HG02852 (cell line): ENCODE results near the gene MAN2C1.
"Not testable (repeated sequence)": the region's sequence is repeated elsewhere in the genome, so short reads cannot be mapped to it uniquely, and the experiment has no call there.

Experiments
- ATAC-seq: cut with Tn5 transposase; IDR thresholded peaks from one replicate; pipeline ENCODE4 v1.9.1; 2021; ENCODE audit warnings: mild to moderate bottlenecking, moderate library complexity; ENCODE audit not compliant: unreplicated experiment

MAN2C1 gene

DNA sequence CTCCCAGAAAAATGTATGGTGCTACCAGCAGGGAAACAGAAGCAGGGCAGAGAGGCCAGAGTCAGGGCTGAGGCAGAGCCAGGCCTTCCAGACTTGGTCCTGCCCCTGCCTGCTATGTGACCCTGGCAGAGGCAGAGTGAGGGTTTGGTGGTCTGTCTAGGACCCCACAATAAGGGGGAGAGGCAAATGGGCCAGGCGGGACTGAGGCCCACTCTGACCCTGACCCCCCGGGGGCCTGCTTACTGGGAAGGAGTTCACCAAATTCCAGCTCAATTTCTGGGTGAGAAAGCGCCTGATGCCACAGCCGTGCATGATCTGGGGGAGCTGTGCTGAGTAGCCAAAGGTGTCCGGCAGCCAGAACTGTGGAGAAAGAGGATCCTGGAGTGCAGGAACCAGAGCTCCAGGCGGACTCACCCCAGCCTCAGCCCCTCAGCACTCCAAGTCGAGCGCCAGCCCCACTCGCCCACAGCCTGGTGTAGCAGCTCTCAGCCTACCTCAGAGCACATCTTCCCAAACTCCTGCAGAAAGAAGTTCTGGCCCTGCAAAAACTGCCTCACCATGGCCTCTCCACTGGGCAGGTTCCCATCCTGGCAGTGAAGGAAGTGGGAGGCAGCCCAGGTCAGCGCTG, 6.9 kb downstream of the MAN2C1 start:
- ATAC-seq: no peak

DNA sequence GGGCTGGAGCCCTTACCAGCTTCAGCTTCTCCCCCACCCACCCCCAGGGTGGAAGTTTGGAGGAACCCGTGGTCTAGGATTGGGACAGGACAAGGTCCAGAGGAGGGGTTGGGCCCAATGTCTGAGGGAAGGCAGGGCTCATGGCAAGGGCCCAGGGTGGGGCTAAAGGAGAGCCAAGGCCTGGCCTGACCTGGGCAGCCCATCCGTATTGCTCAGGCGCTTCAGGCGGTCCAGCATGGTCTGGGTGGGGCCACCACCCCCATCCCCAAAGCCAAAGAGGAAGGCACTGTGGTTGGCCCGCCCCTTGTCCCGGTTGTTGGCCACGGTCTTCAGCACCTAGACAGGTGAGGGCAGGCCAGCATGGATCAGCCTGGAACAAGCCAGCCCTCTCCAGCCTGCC, 7.6 kb downstream of the MAN2C1 start:
- ATAC-seq: no peak

DNA sequence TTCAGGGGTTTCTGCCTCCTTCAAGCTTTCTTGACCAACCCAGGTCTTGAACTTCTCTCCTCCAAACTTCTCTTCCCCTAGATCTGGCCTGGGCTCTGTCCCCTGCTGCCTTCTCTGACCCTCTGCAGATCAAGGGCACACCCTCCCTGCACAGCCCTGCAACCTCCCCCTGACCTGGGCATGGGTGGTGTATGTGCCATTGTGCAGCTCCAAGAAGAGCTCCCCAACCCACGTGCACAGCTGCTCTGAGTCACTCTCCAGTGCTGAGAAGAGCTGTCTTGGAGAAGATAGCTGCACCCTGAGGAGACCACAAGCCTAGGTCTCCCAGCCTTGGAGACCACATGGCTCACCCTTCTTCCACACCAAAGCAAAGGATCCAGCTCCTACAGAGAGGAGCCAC, 8.0 kb downstream of the MAN2C1 start:
- ATAC-seq: no peak

DNA sequence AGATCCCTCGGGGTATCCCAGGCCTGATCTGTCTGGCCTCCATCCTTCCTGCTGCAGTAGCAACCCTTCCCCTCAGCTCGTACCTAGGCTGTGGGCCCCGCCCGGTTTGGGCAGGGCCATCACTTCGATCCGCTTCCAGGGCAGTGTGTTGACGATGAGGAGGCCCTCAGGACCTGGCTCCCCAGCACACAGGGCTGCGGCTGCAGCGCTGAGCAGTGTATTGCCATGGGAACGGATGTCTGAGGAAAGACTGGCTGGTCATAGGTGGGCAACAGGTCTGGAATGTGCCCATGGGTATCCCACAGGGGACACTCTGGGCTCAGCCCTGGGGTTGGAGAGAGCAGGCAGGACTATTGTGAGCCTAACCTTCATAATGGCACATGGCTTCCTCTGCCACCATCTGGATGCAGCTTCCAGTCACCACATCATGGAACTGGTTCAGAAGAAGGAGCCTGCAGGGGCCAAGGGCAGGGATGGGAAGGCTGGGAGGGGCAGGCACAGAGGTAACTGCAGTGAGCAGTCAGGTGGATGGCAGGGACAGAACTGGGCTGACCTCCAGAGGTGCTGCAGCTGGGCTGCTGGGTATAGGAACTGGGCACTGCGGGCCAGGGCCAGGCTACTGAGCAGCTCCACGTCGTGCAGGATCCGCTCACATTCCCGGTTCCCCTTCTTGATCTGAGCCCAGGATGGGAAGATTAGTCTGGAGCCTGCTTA, 8.7 kb downstream of the MAN2C1 start:
- ATAC-seq: no peak

DNA sequence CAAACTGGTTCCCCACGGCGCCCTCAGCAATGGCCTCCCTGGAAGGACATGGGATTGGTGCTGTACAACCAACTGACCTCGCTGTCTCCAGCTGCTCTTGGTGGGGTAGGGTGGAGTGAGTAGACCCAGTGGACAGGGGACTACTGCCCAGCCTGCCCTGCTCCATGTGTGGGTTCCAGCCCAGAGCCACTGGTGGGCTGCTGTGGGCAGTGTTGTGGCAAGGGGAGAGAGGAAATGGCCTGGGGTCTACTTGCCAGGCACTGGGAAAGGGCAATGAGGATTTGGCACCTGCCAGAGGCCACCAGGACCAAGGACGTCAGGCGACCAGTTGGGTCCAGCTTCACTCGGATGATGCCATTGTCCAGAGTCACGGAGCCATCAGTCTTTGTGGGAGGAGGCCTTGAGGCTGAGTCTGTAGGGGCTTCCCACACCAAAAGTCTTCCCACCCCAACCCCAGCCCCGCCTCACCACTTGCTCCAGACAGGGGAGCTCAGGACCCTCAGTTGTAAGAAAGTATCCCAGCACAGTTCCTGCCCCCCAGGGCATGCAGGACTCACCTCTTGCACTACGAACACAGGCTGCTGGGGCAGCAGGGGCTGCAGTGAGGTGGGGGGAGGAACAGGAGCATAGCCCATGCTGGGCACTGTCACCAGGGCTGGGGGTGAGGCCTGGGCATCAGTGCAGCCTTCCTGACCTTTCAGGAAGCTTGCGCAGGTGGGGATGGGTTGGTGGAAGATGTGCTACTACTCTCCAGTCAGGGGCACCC, 9.5 kb downstream of the MAN2C1 start:
- ATAC-seq: no peak

DNA sequence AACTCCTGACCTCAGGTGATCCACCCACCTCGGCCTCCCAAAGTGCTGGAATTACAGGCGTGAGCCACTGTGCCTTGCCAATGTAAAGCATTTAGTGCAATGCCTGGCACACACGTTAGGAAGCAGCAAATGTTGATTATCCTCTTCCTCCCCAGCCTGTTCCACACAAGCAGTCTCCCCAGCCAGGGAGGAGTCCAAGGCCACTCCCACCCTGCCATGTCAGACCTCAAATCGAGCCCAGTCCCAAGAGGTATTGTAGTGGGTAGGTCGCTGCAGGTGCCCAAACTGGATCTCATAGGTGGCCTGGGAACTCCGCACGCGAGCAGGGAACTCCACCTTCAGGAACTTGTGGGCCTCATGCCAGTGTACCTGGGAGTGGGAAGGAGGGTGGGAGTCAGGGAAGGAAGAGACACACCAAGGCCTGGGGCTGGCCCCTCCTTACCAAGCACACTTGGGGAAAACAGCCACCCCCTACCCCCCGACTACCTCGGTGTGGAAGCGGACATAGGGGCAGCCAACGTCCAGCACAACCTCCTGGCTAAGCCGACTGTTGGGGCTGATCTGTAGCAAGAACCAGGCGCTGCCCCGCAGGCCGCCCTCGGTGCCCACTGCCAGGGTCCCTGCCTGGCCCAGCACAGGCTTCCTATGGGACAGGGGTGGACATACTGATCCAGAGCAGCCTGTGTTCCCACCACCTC, 10.3 kb downstream of the MAN2C1 start:
- no peak for ATAC-seq

DNA sequence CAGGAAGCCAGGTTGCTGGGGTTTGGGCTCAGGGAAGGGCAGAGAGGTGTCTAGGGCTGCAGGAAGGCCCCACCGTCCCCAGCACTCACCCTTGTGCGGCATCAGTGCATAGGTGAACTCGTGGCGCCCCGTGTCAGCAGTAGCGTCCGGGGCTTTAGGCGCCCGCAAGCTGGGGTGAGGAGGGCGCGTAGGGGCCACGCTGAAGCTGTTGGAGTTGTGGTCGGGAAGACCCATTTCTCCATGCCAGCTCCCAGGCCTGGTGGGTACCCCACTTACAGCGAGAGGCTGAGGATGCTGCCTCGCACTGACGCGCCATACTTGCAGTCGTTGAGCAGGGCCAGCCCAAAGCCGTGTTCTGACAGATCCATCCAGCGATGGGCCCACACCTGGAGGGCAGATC, 11.9 kb downstream of the MAN2C1 start:
- ATAC-seq: no peak

DNA sequence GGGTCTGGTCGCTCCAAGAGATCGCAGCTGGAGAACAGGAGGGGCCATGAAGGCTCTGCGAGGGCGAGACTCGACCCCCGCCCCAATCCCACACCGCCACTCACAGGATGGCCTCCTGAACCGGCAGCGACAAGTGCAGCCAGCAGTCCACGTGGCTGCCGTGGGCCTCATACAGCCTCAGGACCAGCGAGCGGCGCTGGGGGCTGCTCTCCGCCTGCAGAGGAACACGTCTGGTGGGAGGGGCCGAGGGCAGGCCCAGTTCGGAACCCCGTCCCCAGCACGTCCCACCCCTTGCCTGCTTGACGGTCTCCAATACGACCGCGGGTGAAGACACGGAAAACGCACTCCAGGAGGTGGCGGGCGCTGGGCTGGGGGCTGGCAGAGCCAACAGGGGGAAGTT, 12.4 kb downstream of the MAN2C1 start:
- no peak for ATAC-seq

DNA sequence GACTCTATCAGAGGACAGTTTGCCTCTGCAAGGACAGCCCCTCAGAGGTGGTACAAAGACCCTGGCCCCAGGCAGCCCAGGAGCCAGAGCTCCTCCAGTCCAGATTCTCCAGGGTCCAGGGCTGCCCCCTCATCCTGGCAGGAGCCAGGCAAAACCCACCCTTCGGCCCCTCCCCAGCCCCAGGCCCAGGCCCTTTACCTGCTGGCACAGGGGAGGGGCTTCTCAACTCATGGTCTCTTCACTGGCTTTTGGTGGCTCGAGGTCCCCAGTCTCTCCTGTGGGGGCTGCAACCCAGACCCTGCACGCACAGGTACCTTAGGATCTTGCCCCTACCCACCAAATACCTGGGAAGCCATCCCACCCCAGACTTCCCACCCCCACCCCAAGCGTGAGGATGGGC, 13.0 kb downstream of the MAN2C1 start:
- no peak for ATAC-seq

DNA sequence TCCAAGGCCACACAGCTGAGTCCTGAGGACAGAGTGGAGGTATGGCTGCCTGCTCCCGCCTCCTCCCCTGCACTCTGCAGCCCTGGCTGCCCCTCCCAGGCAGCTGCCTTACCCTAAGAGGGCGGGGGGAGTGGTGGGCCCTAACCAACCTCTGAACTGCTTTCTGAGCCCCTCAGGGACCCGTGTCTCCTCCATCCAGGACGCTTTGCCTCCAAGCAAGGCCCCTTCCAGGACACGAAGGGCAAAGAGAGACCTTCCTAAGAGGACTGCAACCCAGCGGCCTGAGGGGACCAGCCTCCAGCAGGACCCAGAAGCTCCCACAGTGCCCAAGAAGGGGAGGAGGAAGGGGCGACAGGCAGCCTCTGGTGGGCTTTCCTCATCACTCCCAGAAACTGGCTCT, 14.0 kb downstream of the MAN2C1 start:
- no peak for ATAC-seq

DNA sequence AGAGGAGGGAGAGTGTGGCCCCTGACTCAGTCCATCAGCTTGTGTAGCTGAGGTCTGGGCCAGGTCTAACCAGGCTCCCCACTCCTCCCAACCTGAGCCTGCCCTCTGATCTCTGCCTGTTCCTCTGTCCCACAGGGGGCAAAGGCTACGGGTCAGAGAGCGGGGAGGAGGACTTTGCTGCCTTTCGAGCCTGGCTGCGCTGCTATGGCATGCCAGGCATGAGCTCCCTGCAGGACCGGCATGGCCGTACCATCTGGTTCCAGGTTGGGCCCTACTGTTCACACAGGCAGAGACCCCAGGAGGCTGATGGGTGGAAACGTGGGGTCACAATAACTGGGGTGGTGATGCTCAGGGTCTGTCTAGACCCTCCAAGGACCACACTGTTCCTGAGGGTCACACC, 14.8 kb downstream of the MAN2C1 start:
- no peak for ATAC-seq

DNA sequence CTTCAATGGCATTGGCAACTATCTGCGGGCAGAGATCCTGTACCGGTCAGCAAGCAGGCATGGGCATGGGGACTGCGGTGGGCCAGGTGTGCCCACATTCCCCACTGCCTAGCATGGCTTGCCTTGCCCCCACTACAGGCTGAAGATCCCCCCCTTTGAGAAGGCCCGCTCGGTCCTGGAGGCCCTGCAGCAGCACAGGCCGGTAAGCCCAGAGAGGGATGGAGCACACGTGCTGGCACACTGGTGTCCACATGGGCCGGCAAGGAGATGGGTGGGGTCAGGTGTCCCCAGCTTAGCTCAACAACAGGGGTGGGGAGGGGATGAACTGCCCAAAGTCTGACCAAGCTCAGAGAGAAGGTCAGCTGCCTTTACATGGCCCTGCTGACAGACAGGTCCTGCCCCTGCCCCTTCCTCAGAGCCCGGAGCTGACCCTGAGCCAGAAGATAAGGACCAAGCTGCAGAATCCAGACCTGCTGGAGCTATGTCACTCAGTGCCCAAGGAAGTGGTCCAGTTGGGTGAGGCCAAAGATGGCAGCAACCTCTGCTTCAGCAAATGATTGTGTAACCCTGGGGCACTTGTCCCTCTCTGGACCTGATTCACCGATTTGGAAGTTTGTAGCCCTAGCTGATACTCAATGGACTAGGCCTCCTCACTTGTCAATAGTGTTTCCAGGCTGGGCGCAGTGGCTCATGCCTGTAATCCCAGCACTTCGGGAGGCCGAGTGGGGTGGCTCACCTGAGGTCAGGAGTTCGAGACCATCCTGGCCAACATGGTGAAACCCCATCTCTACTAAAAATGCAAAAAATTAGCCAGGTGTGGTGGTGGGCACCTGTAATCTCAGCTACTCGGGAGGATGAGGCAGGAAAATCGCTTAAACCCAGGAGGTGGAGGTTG, 16.0 kb downstream of the MAN2C1 start:
- no peak for ATAC-seq

DNA sequence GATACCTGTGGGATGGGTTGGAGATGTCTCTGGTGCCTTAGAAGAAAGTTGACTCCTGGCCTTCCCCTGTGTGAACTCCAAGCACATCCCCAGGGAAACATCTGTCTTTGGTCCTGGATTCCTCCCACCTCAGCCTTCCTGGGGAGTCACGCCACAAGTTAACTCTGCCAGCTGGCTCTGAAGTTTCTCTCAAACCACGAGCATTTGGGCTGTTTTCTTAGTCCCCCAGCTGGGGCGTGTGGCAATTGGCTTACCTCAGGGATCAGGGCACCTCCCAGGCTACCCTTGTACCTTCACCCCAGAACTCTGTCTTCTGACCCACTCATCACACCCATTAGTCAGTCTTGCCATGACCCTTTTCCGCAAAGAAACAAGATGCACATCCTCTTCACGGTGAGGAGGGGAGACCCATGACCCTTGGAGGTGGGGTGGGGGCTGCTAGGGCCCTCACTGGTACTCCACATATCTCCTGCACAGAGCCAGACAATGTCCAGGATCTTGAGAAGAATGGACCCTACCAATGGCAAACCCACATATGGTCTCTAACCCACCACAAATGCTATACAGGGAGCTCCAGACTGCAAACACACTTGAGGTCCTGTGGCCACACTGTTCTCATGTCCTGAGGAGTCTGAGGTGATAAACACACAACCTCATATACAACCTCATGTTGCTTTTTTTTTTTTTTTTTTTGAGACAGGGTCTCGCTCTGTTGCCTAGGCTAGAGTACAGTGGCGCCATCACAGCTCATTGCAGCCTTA, 17.6 kb downstream of the MAN2C1 start:
- ATAC-seq: no peak

DNA sequence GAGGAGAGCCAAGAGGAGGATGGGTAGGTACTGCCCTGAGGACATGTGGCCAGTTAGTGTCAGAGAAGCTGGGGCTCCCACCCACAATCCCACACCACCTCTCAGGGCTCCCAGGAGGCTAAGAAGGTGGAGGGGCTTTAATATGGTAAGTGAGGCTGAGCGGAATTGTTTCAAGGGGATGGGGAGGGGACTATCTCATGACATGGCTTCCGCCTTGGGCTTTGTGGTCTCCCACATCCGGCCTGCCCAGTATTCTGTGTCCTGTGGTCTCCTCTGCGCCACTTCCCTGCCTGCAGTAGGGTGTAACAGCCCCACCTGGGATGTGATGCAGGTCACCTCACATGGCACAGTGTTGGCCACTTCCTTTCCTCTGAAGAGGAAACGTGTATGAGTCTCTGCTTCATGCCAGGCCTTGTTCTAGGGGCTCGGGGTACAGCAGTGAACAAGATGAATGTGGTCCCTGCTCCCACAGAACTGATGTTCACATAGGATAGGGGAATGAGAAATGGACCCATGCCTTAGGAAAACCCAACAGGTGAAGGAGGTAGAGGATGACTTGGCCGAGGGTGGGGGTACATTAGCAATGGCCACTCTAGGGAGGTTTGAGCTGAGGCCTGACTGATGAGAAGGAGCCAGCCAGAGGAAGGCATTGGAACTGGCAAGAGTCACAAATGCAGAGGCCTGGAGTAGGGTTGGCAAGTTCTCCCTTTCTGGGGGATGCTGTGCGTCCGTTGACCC, 18.4 kb downstream of the MAN2C1 start:
- no peak for ATAC-seq

DNA sequence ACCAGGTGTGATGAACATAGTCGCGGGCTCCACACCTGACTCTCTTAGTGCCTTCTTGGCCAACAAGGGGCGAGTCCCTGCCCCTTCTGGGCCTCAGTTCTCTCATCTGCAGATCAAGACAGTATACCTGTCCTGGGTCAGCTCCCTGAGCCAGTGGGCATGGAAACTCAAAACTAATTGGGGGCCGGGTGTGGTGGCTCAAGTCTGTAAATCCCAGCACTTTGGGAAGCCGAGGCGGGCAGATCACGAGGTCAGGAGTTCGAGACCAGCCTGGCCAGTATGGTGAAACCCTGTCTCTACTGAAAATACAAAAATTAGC, 19.1 kb downstream of the MAN2C1 start:
- ATAC-seq: not testable (repeated sequence)

DNA sequence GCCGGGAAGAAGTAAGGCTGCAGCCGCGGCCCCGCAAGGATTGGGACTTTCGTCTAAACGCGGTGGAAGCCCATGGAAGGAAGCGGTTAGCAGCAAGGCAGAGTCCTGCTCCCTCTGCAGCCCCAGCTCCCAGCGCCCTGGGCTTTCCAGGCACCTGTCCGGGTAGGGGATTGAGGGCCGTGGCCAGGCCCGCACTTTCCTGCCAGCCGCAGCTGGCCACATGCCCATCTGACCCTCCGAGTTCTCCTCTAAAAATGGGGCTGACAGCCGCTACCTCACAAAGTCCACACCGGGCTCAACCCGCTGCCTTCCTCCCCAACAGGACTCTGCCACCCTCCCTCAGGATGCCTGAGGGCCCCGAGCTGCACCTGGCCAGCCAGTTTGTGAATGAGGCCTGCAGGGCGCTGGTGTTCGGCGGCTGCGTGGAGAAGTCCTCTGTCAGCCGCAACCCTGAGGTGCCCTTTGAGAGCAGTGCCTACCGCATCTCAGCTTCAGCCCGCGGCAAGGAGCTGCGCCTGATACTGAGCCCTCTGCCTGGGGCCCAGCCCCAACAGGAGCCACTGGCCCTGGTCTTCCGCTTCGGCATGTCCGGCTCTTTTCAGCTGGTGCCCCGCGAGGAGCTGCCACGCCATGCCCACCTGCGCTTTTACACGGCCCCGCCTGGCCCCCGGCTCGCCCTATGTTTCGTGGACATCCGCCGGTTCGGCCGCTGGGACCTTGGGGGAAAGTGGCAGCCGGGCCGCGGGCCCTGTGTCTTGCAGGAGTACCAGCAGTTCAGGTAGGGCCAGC, 19.7 kb downstream of the MAN2C1 start:
- no peak for ATAC-seq

DNA sequence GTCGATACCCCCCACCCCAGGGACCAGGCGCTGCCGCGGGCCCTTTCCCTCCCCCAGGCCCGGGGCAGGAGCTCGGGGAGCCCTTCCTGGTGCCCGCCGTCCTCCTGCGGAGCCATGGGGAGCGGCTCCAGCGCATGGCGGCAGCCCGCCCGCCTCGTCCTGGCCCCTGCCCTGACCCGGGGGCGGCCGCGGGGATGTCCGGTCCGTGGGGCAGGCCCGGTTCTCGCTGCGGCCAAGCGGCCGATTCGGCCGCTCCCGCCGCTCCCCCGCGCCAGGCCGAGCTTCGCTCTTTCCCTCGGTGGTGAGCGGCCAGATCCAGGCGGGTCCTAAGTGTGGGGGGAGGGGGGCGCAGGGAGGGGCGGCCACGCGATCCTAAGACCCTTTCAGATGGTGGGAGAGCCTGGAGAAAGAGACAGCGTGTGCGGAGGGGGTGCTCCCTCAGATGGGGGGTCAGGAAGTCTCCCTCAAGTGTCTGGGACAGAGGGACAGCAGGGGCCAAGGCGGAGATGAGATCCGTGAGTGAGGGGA, 20.3 kb downstream of the MAN2C1 start:
- no peak for ATAC-seq
